Measurements from ENCODE around the gene YLPM1.

YLPM1 gene

DNA sequence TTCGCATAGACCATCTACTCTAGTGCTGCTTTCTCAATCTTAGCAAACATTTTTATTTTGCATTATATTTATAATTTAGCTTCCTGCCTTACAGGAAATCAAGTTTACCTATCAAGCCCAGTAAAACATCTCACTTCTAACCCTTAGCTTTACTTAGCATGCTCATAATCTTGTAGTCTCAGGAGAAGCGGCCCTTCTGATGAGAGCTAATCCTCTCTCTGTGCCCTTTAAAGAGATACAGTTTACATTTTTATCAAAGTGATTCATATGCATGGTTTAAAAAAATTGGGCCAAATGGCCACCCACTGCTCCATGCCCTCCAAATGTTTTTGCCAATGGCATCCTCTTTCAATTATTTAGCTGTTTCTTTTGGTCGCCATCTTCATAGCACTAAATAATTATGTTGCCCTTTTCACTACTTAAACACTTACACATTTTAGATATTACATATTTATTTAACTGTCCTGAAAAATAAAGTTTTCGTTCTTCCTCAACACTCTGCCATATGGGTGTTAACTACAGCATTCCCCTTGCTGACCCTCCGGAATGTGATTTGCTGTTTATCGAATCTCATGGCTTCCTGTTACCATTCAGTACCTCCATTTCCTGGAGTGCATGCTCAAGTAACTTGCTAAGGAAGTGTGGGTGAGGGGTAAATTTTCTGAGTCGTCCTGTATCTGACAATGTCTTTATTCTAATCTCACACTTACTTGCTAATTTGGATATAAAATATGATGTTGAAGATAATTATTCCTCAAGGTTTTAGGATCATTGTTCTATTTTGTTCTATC is 29.3 kb downstream of the YLPM1 start:
- in situ Hi-C loops (cut with MboI; ENCODE audit: low sequenced_read_pairs), result no loop called here

- in situ Hi-C loops (cut with MboI; ENCODE audit: low sequenced_read_pairs), result no loop called here
These were observed 30.5 kb downstream of the YLPM1 start for GRCh38 chr14:74793506-74794155.

DNA sequence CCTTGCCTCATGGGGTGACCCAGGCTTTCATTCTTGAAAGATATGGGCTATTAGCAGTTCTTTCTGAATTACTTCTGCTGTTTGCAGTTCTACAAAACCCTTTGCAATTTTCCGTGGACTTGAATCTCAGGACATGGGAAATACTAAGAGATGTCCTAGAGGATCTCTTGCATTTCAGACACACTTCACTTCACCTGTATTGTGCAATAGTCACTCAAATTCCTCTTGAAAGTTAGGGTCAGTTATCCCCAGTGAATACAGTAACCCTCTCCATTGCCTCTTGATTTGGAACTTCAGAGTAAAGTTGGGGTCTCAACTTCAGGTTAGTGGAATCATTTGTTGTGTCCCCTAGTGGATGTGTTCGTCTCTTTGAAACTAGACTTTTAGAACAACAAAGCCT is 31.8 kb downstream of the YLPM1 start:
- in situ Hi-C loops (cut with MboI; ENCODE audit: low sequenced_read_pairs), result no loop called here

DNA sequence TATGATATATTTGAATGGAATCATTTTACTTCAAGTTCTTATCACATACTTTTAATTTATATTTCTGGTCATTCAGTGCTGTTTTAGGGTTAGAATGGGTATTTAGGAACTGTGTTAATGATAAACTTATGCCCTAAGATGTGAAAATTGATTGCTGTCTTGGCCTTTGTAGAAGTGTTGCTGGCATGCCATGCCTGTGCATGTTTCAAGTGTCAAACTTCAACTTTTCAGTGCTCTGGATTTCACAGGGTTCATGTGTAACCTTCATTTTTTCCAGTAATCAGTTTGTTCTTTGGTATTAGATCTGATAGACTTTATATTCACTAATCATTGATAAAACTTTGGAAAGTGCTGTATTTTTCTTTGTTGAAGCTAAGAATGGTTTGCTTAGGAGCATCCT is 36.6 kb downstream of the YLPM1 start:
- in situ Hi-C loops (cut with MboI; ENCODE audit: low sequenced_read_pairs), result no loop called here

GRCh38 chr14:74800780-74801179 is 37.7 kb downstream of the YLPM1 start:
- in situ Hi-C loops (cut with MboI; ENCODE audit: low sequenced_read_pairs), result no loop called here

DNA sequence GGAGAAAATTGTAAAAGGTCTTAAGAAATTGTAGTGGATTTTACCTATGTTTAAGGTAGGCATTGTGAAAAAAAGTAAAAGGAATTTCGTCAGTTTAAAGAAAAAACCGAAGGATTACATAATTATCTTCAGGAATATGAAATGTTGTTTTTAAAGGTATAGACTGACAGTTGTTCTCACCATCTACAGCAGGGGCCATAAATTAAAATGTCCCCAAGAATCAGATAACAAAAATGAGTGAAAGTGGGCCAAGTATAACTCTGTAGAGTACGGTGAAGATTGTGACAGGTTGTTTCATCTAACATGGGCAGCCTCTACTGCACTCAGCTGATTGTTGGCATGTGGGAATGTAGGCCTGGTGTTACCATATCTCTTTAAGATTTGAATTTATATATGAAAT is 38.3 kb downstream of the YLPM1 start:
- in situ Hi-C loops (cut with MboI; ENCODE audit: low sequenced_read_pairs), result no loop called here

DNA sequence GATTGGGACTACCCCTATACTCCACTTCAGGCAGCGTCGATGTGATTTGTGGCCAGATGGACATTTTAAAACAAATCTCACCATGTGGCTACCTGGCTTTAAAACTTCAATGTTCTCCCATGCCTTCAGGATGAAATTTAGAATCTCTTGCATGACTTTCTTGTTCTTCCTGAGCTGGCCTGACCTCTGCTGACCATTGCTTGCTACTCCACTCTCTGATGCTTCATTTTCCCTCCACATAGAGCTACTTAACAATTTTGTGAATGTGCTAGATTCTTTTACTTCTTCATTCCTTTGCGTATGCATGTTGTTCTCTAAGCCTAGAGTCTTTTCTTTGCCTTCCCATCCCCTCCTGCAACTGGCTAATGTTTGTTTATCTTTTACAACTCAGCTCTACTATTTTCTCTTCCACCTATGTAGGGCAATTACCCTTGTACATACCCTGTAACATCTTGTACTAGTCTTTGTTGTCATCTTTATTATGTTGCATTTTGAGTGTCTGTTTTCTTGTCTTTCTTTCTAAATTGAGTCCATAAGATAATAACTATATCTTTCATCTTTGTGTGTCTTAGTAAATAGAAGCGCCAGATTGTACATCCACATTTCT is 41.2 kb downstream of the YLPM1 start:
- in situ Hi-C loops (cut with MboI; ENCODE audit: low sequenced_read_pairs), result no loop called here

DNA sequence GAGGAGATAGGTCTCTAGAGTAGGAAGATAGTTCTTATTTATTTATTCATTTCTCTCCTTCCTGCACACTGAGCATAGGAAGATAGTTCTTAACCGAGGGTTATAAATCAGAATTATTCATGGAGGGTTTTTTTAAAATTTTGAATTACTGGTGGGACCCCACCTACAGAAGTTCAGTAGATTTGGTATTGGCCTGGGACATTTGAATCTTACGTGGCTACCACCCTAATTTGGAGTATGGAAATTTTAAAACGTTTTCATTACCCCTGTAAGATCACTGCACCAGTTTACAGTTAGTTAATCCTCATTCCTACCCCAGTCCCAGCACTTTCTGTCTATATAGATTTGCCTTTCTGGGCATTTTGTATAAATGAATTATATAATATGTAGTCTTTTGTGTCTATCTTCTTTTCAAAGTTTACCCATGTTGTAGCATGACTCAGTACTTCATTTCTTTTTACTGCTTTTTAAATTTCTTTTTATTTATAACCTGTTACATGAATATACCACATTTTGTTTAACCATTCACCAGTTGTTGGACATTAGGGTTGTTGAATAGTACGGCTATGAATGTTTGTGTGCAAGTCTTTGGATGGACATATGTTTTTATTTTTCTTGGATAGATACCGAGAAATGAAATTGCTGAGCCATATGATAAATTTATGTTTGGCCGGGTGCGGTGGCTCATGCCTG is 44.9 kb downstream of the YLPM1 start:
- in situ Hi-C loops (cut with MboI; ENCODE audit: low sequenced_read_pairs), result no loop called here

- in situ Hi-C loops (cut with MboI; ENCODE audit: low sequenced_read_pairs), result no loop called here
These were observed 53.0 kb downstream of the YLPM1 start for GRCh38 chr14:74816124-74816523.

DNA sequence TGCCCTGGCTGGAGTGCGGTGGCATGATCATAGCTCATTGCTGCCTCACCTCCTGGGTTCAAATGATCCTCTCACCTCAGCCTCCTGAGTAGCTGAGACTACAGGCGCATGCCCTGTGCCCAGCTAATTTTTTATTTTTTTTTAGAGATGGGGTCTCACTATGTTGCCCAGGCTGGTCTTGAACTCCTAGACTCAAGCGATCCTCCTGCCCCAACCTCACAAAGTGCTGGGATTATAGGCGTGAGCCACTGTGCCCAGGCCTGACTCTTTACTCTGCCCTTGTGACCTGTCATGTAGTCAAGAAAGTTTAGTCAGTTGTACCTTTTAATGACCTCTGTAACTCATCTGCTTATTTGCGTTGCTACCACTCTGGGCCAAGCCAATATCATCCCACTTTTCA is 57.2 kb downstream of the YLPM1 start:
- in situ Hi-C loops (cut with MboI; ENCODE audit: low sequenced_read_pairs), result no loop called here

GRCh38 chr14:74821267-74821915 is 58.3 kb downstream of the YLPM1 start:
- in situ Hi-C loops (cut with MboI; ENCODE audit: low sequenced_read_pairs), result no loop called here

DNA sequence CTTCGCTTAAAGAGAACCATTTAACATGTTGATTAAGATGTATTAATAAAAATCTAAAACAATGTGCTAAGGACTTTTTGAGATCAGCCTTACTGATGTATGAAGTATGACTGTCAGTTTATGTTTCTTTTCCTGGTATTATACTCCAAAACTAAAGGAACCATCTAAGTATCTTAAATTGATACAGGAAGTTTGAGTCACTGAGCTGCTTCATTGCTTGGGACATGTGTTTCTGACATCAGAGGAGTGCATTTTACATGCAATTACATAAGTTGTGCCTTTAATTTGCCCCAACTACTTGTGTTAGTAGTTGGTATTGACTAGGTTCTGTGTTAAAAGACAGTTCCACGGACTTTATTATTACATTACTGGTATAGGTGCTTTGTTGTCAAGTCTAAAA is 61.9 kb downstream of the YLPM1 start:
- in situ Hi-C loops (cut with MboI; ENCODE audit: low sequenced_read_pairs), result no loop called here

- in situ Hi-C loops (cut with MboI; ENCODE audit: low sequenced_read_pairs), result no loop called here
These were observed 63.5 kb downstream of the YLPM1 start for GRCh38 chr14:74826574-74826973.

- in situ Hi-C loops (cut with MboI; ENCODE audit: low sequenced_read_pairs), result no loop called here
These were observed 66.1 kb downstream of the YLPM1 start for GRCh38 chr14:74829251-74829650.

DNA sequence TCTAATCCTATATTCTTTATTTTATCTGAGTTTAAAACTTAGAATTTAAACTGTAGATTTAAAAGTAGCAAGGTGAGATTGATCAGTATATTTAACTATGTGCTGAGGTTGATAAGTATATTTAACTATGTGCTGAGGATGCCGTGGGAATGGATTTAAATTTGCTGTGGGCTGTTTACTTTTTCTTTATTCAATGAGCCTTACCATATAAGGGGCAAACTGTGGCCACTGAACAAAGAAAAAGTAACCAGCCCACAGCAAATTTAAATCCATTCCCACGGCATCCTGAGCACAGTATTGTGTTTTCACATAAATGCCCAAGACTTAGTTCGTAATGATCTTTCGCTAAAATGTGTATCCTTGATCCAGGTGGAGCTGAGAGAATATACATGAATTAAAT is 69.7 kb downstream of the YLPM1 start:
- in situ Hi-C loops (cut with MboI; ENCODE audit: low sequenced_read_pairs), result no loop called here

DNA sequence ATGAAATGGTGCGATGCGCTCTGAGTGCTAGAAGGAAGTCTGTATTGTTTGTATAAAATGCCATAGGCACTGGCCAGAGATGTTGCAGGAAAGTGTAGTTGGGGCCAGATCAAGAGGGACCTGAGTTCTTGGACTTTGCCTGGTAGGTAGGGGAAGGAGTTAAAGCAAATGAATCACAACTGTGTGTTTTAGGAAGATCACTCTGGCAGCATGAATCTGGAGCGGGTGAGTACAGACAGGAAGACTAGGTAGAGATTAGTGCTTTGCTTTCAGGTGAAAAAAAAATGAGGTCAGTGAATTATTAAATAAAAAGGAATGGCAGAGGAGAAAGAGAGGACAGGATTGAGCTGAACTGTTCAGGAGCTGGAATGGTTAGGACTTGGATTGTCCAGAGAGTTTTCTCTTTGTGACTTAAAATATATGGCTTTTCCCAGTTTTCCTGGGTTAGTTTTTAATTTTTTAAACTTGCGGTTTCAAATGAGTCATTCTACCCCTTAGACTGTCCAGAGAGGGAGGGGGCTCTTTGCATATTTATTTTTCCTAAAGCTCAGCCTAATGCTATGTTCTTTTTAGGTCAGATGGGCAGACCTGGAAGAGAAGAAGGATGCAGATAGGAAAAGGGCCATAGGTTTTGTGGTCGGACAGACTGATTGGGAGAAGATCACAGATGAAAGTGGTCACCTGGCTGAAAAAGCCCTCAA is 71.7 kb downstream of the YLPM1 start:
- in situ Hi-C loops (cut with MboI; ENCODE audit: low sequenced_read_pairs), result no loop called here

DNA sequence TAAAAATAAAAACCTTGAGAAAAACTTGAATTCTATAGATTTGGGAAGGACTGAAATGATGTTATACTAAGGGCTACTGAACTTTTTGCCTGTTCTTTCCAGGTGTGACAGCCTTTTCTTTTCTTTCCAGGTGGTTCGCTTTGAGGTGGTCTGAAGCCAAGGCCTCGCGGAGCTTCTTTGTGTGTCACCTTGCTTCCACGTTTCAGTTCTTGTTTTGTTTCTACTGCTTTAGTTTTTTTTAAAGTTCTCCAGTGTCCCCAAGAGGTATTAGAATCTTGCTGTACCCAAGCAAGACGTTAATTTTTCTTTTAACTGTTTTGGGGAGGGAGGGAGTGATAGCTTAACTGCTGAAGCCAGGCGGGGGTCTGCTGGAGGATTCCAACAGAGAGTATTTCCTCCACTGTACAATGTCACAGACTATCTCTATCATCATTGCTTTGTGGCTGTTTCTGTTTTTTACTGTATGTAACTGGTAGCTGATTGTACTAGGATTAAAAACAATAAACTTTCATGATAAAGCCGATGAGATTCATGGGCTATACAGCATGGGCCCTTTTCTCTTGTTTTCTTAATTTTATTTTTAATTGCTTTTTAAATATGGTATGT is 72.6 kb downstream of the YLPM1 start:
- in situ Hi-C loops (cut with MboI; ENCODE audit: low sequenced_read_pairs), result no loop called here

DNA sequence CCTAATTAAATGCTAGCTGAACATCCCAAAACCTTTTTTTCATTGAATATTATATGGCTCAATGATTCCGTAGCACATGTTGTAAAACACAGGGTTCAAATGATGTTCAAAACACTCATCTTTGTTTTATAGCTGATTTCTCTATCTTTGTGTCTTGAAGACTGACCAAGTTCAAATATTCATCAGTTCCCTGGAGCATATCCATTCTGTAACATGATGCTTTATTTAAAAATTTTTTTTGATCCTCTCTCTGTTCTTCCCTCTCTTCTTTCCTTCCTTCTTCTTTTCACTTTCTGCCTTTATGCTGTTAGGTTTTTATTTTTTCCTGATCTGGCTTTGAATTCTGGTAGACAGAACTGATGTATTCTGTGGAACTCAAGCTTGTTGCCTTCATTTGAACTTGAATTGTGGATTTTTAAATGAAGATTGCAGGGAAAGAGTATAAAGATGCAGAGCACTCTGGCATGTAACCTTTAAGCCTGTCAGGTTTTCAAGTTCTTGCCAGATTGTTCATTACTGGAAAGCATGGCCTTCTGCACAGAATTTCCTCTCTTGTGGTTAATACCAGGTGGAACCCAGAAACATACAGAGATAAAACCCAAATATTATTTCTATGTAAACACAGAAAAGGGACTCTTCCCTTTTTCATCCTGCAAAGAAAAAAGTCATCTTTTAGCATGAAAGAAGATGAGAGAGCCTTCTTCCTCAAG is 73.3 kb downstream of the YLPM1 start:
- in situ Hi-C loops (cut with MboI; ENCODE audit: low sequenced_read_pairs), result no loop called here

- in situ Hi-C loops (cut with MboI; ENCODE audit: low sequenced_read_pairs), result no loop called here
These were observed 75.0 kb downstream of the YLPM1 start for GRCh38 chr14:74838166-74838565.
